NCI-H774 (cell line): ENCODE measurements around the gene HDAC4.

Experiments used
- DNase-seq: peaks from one replicate; lab custom pipeline; 2025; lab: John Stamatoyannopoulos, UW

HDAC4 gene

DNA sequence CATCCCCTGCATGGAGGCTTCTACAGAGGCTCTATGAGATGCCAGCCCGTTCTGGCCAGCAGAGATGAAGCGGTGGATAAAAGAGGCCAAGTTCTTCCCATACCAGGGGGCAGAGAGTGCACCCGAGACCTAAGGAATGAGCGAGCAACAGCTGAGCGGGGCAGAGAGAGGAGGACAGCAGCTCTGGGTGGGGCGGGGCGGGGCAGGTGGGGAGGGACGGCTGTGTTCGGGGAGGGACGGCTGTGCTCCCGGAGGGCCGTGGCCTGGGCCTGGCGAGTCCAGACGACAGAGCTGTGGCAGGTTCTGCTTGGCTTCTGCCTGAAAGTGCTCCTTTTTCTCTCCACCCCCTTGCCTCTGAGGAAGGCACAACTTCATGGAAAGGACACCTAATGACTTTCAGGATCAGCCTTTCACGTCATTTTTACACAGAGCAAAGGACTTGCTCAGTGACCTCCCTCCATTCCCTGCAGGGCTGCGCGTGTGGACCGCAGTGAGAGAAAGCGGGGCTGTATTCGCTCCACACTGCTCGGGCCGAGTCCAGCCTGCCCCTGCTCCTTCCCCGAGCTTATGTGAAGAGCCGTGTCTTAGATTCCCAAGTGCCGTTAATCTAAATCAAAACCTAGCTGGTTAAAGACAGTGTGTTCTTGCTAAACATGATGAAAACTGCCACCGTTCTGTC is 232.9 kb downstream of the HDAC4 start:
- no peak for DNase-seq

DNA sequence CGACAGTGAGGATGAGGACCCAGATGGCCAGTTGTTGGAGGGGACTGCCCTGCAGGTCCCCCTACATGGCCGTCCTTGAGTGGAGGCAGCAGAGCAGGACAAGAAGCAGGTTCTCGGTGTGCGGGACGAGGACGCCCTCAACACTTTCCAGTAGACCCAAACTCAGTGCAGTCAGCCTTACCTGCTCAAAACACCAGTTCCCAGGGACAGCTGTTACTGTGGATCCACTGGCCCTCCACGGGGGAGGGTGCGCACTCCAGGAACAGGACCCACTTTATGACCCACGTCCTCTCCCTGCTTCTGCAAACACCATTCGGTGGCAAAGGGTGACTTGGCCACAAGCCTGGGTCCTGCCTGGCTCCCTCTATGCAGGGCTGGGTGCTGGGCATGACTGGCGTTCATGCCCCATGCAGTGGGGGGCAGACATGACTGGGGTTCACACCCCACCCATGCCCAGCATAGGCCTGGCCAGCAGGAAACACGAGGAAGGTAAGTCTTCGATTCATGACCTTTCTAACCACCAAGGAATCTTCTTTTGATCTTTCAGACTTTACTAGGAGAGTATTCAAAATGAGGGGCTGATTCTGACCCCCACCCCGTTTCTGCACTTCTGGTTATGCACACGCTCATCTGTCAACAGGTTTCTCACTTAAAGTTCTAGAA is 233.7 kb downstream of the HDAC4 start:
- no peak for DNase-seq

DNA sequence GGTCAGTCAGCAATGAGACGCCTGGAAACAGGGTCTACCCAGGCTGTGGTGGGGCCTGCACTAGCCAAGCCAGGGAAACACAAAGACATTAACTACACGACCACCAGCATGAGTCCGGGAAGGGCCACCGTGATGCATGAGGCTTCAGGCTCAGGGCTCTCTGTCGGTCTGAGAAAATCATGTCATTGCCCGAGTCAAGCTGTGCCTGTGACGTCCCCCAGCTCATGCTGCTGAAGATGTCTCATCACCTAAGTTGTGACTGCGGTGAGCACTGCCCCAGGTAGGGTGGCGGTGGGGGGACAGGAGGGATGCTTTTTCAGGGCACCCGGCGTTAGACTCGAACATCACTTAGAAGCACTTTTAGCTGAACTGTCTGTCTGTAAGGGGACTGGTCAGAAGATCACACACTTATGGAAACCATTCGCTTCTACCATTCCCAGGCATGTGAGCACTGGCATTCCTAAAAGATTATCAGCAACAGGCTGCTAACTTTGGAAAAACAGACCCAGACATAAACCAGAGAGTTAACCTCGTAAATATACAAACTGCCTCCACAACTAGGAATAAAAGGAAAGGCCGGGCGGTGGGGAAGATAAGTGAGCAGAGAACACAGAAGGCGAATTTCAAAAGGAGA is 234.5 kb downstream of the HDAC4 start:
- DNase-seq, result no peak

DNA sequence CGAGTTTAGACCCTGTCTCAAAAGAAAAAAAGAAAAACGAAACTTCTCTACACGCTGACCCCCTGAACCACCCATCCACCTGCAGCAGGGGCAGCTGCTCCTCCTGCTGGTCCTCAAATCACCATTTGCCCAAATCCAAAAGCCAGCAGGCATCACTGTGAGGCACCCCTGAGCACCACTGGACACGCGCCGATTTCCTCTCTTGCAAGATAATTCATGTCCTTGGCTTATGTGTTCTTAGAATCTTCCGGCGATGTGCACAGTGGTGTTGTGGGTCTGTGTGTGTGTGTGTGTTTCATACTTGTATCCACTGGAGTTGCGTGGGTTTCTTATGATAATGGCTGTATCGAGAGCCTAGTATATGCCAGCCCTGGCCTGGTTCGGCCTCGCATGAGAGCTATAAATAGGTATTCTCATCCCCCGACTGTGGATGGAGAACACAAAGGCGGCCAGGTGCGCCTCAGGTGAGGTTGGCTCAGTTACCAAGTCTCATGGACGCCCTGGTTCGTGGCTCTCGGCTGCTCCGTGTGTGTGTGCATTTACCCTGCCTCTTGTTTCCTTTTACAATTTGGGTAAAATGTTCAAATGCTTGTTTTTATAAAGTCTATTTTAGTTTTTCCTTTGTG is 235.5 kb downstream of the HDAC4 start:
- no peak for DNase-seq

DNA sequence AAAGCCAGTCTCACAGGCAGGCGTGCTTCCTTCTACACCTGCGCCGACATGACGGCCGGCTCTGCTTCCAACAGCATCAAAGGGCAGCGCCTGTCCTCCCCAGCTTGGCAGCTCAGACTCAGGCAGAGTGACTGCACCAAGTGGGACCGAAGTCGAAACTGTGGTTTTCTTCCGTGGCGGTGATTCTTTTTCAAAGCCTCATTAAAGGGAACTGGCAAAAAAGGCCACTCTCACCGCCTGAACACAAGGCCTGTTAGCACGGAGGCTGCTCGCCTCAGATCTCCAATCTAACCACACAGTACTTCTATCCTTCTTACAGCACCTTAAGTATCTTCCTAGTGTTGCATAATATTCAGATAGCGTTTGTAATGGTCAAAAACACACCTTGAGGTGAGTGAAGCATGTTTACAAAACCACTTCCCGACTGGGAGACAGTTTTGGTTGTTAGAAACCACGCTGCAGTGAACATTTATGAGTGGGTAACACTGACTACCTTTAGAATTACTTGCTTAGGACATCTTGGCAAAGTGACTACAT is 236.4 kb downstream of the HDAC4 start:
- DNase-seq, result no peak

DNA sequence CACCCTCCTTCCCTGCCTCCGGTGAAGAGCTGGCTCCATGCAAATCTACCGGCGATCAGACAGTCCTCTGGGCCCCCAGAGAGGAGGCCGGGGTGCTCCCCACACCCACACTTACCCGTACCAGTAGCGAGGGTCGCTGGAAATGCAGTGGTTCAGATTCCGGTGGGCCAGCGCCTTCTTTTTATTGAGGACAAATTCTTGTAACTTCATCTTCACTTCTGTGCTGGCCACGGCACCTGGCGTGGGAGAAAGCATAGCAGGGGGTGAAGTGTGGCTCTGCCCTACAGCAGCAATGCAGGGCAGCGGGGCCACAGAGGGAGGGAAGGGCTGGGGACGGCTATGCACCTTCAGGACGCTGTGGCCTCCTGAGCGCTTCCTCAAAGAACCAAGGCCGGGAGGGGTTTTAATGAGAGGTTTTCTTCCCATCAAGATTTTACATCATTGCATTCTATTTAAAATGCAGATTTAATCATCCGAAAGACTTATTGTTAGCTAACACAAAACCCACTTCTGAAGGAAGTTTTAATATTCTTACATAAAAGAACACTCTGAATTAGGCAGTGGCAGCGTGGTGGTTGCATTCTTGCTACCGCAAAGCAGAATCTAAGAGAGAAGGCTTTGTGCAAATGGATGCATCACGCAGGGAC is 237.0 kb downstream of the HDAC4 start:
- no peak for DNase-seq

DNA sequence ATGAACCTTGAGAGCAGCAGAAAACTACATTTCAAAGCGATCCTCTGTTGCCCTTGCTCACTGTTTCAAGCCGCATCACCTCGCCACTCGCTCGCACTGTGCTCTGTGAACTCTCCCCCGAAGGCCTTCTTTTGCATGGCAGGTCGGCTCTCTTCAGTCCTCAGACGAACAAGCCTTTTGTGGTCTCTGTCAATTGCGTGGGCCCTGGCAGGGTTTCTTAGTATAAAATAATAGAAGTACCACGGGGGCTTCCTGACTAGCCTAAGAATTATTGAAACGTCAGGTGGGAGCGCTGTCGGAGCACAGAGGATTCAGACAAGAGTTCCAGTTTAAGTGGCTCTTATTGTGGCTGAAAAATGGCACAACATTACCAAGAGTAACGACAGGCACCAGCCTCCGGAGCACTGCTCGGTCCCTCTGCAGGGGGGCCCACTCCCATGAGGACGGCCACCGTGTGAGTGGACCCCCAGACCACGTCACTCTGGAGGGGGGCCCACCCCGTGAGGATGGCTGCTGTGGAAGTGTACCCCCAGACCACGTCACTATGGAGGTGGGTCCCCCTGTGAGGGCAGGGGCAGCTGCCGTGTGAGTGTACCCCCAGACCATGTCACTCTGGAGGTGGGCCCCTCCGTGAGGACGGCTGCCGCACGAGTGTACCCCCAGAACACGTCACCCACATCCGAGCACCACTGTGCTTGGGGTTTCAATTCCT is 237.7 kb downstream of the HDAC4 start:
- DNase-seq, result no peak

DNA sequence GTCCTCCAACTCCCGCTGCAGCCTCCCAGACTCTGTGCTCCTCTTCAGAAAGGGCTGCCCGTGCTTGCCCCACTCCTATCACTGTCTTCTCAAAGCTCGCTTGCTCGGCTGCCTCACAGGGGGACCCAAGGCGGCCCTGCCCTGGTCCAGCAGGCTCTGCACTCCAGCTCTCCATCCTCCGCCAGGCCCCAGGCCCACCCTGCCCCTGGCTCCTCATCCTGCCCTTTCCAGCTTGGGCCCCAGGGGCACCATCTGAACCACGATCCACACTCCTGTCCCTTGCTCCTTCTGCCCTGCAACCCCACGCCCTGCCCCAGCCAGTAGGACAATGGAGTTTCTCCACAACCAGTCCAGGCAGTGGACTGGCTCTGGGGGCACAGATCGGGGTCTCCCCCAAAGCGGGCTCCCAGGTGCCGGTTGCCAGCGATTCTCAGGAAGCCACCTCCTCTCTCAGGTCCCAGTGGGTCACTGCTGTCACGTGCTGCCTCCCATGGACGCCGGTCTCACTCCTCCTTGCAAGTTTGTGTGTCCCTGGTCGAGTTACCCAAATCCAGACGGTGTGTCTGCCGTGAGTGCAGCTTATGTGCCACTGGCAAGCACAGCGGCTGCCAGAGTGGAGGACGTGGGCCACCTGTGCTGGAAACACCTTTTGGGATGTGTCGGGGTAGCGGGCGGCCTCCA is 238.5 kb downstream of the HDAC4 start:
- no peak for DNase-seq

DNA sequence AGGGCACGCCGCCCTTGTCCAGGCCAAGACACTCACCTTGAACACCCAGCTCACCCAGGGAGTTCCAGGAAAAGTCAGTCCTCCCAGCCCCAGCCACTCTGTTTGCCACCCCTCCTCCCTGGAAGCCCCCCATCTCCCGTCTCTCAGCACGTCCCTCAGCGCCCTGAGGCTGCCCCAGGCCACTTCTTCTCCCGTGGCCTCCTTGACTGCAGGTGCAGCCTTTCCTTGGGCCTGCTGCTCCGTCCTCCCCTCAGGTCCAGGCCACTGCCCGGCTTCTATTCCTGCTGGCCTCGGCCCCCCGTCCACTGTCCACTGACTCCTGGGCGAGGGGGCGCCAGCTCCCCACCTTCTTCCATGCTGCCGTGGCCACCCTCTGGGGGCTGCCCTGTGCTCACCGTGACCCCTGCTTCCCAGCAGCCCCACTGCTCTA is 239.1 kb downstream of the HDAC4 start:
- no peak for DNase-seq

DNA sequence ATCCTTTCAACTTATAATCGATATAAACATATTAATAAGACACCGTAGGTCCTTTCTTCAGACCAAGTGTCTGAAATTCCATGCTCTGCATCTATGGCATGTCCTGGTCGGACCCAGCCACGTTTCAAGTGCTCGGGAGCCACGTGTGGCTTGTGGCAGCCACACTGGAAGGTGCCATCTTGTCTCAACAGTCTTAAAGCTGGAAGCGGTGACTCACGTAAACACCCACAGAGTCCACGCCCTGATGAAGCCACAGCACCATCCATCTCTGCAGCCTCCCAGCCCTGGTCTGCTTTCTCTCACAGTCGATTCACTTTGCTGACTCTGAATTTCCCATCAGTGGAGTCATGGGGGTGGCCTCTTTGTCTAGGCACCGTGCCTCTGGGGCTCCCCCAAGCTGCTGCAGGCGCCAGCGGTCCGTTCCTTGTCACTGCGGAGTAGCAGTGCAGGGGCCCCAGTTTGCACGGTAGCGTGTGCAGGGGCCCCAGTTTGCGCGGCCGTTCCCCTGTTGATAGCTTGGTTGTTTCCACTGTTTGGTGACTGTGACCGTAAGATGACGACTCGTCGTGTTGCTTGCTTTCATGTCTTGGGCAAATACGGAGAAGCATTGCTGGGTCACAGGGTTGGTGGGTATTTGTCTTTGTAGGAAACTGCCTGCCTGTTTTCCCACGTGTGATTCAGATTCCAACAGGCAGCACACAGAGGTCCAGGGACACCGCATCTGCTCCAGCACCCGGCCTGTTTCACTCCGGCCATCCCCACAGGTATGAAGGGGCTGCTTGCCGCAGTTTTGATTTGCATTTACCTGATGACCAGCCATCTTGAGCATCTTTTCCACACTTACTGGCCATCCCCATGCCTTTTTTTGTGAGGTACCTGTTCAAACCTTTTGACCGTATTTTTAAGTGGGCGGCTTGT is 240.3 kb downstream of the HDAC4 start:
- no peak for DNase-seq

DNA sequence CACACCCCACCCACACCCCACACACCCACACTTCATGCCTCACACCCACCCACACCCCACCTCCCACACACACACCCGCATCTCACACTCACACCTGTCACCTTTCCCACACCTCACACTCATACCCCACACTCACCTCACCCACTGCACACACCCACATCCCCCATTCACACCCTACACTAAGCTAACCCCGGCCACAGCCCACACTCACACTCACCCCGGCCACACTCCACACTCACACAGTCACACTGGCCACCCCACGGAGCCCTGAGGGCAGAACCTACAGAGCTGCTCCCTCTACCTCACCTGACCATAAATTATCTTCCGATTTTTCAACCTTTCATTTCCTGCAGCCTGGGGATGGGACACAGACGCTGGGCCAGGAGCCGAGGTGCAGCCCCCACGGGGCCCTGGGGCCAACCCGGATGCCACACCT is 241.3 kb downstream of the HDAC4 start:
- DNase-seq, result no peak

DNA sequence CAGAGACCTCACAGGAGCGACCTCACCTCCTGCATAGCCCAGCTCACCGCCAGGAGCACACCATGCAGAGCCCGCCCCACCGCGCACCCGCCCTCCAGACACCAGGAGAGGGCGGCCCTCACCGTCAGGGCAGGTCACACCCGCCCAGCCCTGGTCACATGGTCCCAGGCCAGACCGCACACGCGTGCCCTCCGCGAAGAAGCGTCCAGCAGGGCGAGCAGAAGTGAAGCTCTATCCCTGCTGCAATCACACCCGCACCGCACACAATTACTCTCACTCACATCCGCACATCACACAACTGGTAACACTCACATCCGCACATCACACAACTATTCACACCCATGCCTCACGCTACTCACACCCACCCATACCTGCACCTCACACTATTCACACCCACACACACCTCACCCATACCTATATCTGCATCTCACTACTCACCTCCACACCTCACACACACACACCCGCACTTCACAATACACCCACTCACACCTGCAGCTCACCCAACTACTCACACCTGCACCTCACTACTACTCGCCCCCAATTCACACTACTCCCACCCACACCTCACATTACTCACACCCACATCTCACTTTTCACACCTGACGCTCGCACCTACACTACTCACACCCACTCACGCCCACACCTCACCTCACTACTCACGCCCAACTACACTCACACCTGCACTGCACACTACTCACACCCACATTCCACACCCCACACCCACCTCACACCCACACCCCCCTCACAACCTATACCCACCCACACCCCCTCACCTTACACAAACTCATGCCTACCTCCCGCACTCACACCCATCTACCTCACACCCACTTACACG is 242.0 kb downstream of the HDAC4 start:
- no peak for DNase-seq

DNA sequence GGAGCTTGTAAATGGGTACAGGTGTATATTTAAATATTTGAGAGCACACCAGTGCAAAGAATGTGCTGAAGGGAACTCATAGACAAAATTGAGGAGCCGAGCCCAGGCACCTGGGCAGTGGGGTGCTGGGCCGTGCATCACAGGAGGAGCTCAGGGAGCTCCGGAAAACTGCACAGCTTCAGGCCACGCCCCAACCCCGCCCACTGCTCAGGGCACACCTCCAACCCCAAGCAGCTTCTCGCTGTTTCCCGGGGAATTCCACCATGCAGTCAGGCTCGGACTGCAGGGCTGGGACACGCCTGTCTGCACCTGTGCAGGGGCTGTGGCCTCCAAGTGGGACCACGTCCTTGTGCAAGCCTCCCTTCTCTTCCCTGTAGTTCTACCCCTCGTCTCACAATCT is 243.0 kb downstream of the HDAC4 start:
- peak; percentile 2 for DNase-seq

DNA sequence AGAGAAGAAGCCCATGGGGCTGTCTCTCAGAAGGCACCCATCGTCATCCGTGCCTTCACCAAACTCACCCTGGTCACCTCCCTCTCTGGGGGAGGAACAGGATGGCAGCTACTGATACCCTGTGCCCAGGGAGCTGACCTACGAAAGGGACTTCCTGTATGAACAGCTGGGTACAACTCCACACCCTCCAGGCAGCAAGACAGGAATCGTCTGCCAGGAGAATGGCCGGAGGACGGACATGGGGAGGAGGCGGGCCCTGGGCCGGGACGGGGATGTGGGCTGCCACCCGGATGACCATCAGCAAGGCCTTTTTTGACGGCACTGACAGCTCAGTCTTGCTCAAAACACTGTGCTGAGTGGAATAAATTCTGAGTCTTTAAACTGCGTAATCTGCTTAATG is 243.6 kb downstream of the HDAC4 start:
- DNase-seq, result no peak

DNA sequence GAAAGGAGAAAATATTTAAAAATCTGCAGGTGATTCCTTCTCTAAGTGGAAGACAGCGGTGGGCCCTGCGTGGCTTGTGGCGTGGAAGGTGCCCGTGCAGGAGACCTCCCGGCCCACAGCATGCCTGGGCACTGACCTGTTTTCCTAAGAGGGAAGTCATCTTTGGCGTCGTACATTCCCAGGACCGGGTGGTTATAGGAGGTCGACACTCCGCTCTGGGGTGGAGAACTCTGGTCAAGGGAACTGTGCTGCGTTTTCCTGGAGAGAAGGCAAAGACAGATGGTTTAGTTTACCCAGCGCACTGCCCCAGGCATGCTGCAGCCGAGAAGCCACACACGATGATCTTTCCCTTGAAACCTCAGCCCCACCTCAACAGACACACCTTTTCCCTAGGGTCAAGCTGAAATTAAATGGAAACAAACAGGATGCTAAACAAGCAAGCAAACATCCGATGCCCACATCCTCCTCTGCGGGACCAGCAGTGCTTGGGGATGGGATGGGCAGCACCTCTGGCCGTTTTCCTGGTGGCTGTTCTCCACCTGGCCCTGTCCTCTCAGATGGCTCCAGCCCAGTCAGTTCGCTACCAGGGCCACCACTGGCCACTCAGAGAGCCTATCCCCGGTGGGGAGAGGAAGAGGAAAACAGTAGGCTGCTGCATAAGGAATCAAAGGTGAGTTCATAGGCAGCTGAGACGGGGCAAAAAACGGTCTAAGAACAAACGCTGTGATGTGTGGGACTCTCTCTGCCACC is 244.1 kb downstream of the HDAC4 start:
- DNase-seq, result no peak

DNA sequence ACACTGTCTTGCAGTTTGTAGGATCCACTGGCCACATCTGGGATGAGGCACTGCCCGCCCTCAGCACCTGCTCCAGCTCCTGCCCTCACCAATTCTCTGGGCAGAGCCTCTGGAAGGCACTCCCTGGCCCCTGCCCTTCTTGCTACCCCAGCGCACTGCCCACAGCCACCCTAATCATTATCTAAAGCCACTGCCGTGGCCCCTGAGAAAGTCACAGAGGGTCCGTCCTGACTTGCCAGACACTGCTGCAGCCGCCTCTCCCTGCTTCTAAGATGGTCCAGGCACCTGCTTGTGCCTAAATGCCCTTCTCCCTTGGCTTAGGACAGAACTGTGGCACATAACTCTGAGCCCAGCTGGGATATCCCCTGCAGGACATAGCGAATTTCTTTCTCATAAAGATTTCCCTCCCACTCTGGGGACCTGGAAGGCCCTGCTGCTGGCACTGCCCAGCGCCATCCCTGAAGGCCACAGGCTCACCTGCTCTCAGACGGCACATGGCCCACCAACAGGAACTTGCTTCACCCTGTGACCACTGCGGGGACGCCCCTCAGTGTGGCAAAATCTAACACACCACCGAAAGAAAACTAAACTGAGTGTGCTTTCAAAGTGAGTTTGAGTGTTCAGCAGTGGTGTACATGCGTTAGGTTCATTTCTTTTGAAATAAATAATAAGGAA is 244.9 kb downstream of the HDAC4 start:
- no peak for DNase-seq

DNA sequence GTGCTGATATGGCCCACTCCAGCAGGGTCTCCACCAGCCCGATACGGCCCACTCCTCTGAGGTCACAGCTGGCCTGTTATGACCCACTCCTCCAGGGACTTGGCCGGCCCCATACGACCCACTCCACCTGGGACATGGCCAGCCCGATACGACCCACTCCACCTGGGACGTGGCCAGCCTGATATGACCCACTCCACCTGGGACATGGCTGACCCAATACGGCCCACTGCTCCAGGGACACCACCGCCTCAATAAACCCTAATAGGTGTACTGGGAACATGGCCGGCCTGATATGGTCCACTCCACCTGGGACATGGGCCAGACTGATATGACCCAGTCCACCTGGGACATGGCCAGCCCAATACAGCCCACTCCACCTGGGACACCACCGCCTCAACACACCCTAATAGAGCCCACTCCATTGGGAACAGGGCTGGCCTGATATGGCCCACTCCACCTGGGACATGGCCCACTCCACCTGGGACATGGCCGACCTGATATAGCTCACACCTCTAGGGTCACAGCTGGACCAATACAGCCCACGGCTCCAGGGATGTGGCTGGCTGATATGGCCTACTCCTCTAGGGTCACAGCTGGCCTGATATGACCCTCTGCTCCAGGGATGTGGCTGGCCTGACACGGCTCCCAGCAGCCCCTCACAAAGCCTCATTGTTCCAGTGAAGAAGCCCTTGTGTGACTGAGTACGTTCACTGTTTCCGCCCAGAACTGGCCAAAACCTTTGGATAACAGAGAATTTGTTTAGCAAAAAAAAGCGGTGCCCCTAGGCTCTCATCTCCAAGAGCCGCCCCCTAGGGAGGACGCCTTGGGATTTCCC is 245.6 kb downstream of the HDAC4 start:
- DNase-seq, result no peak
